GM12878 (cell line): ENCODE results near the gene ERBB3. TPM values are rescaled to one million over a fixed set of nuclear protein-coding genes. Genes with fewer than 3 reads are reported as not detected.

Experiments used
- ATF2 ChIP-seq: IDR thresholded peaks from 2 replicates; pipeline ENCODE4 v1.6.1; 2012; ENCODE audit warnings: low read length, inconsistent platforms
- ATF7 ChIP-seq: fragments of 450-650 bp; IDR thresholded peaks from 2 replicates; pipeline ENCODE4 v1.6.1; 2016; ENCODE audit warnings: low read depth, mild to moderate bottlenecking
- BCL11A ChIP-seq: IDR thresholded peaks from 2 replicates; pipeline ENCODE4 v1.6.1; 2011; ENCODE audit warnings: low read depth, low read length
- BCL3 ChIP-seq: IDR thresholded peaks from 2 replicates; pipeline ENCODE4 v1.6.1; 2011; ENCODE audit warnings: borderline replicate concordance, low read depth, mild to moderate bottlenecking, moderate library complexity, low read length; ENCODE audit not compliant: insufficient read depth, poor library complexity, severe bottlenecking
- EP300 ChIP-seq, 2 experiments: fragments of 150-350 bp in 1 of 2; IDR thresholded peaks; 2 replicates each; pipeline ENCODE4 v1.6.1; 2011 to 2012; ENCODE audit warnings: low read depth in 2 of 2, low read length in 2 of 2, borderline replicate concordance in 1 of 2, improper control_type of control experiment in 1 of 2, inconsistent platforms in 1 of 2; ENCODE audit not compliant: control insufficient read depth in 1 of 2
- NR2F1 ChIP-seq: fragments of 450-650 bp; conservative IDR thresholded peaks from 2 replicates; pipeline ENCODE4 v1.6.1; 2017; ENCODE audit warnings: mild to moderate bottlenecking
- NRF1 ChIP-seq: conservative IDR thresholded peaks from 2 replicates; pipeline ENCODE4 v1.6.1; 2011; ENCODE audit warnings: mild to moderate bottlenecking, low read depth, low read length, improper control_type of control experiment
- PBX3 ChIP-seq: IDR thresholded peaks from 2 replicates; pipeline ENCODE4 v1.6.1; 2011; ENCODE audit warnings: mild to moderate bottlenecking, low read depth, low read length, moderate library complexity; ENCODE audit not compliant: insufficient replicate concordance
- POLR2AphosphoS5 ChIP-seq: IDR thresholded peaks from 2 replicates; pipeline ENCODE4 v1.6.1; 2011; ENCODE audit warnings: mild to moderate bottlenecking, low read length, inconsistent platforms
- SMAD1 ChIP-seq: fragments of 450-650 bp; IDR thresholded peaks from 2 replicates; pipeline ENCODE4 v1.6.1; 2018; ENCODE audit warnings: mild to moderate bottlenecking, low read depth; ENCODE audit not compliant: partially characterized antibody
- USF2 ChIP-seq: IDR thresholded peaks from 2 replicates; pipeline ENCODE4 v1.6.1; 2011; ENCODE audit warnings: low read depth, low read length, improper control_type of control experiment, borderline replicate concordance
- ZNF207 ChIP-seq: fragments of 450-650 bp; IDR thresholded peaks from 2 replicates; pipeline ENCODE4 v1.6.1; 2014; ENCODE audit warnings: antibody characterized with exemption, mild to moderate bottlenecking, borderline replicate concordance
- ZNF592 ChIP-seq: fragments of 450-650 bp; IDR thresholded peaks from 2 replicates; pipeline ENCODE4 v1.6.1; 2017; ENCODE audit warnings: mild to moderate bottlenecking, moderate library complexity
- ZZZ3 ChIP-seq: IDR thresholded peaks from 2 replicates; pipeline ENCODE4 v1.6.1; 2011; ENCODE audit warnings: low read depth; ENCODE audit not compliant: control insufficient read depth, insufficient read length
- polyA plus RNA-seq, 11 experiments: library from polyadenylated mRNA; depleted of rRNA in 4 of 11; unstranded in 6 of 11; stranded (reverse) in 5 of 11; fragments of >200 nt; fragmentation: Nextera tagmentation in 4 of 11; fragmentation: Illumina TruSeq in 1 of 11; extraction: Ambion mirVana in 4 of 11; extraction: Trizol in 1 of 11; gene quantifications; 1 replicate in 1 of 11; 2 replicates in 10 of 11; pipeline versions ENCODE4 v1.2.1 to v1.2.3, GENCODE V29; 2011 to 2016; ENCODE audit warnings: inconsistent platforms in 2 of 11, missing spikeins in 2 of 11, low read depth in 1 of 11
- total RNA-seq, 4 experiments: library from RNA; depleted of rRNA in 3 of 4; stranded (reverse); fragments of >200 nt in 3 of 4; fragmentation: Illumina TruSeq in 1 of 4; extraction: Trizol in 1 of 4; gene quantifications; 2 replicates each; pipeline versions ENCODE4 v1.2.1 to v1.2.3, GENCODE V29; 2013 to 2021

The ERBB3 gene
- total and polyA plus RNA-seq, 10 of the 15 experiments (the other 5 are each of a cell fraction or from before 2014, with no cell fraction given): 0.03 to 0.72 (median 0.04) TPM; not detected in 5

GRCh38 chr12:56116267-56117081, 36.5 kb downstream of the ERBB3 start, which contains the start of gene RPL41 (continued):
- TF ChIP-seq ZNF592 (no peak), POLR2AphosphoS5 (peak; percentile 100), BCL3 (peak; percentile 47), EP300 (IDR thresholded peaks at IDR 0.05; ENCODE audit: borderline replicate concordance in 1 of 2, control insufficient read depth in 1 of 2, low read depth in 2 of 2, low read length in 2 of 2) (no peak), ATF2 (peak; percentile 67), NRF1 (no peak), SMAD1 (peak; percentile 95), NR2F1 (peak; percentile 81), USF2 (no peak), ZZZ3 (no peak), ATF7 (peak; percentile 85), ZNF207 (peak; percentile 82; the same call in 1 of the 2 replicates), BCL11A (0 out of 2 replicates have a peak, but pooled peaks have one; percentile 32), PBX3 (peak; percentile 29)
